ENCODE data around the gene TVP23C.
"Not testable (repeated sequence)": the region's sequence is repeated elsewhere in the genome, so short reads cannot be mapped to it uniquely, and the experiment has no call there.

Gene TVP23C

GRCh38 chr17:15563375-15563857, at the start of gene TVP23C:
Gene TVP23C, minus strand, starts transcription at chr17:15563483. Its CDS starts 35 bp downstream, at chr17:15563448.
- not testable (repeated sequence) for FAIRE-seq

GRCh38 chr17:15592960-15593359, 29.7 kb upstream of the TVP23C start:
- FAIRE-seq, result not testable (repeated sequence)

- FAIRE-seq, result not testable (repeated sequence)
Observed at GRCh38 chr17:15591986-15592385, 28.7 kb upstream of the TVP23C start.

GRCh38 chr17:15590844-15591243, 27.6 kb upstream of the TVP23C start:
- not testable (repeated sequence) for FAIRE-seq

GRCh38 chr17:15589544-15590536, 26.6 kb upstream of the TVP23C start:
- not testable (repeated sequence) for FAIRE-seq

- not testable (repeated sequence) for FAIRE-seq
Observed at GRCh38 chr17:15588017-15588416, 24.7 kb upstream of the TVP23C start.

GRCh38 chr17:15583313-15583712, 20.0 kb upstream of the TVP23C start:
- not testable (repeated sequence) for FAIRE-seq

DNA sequence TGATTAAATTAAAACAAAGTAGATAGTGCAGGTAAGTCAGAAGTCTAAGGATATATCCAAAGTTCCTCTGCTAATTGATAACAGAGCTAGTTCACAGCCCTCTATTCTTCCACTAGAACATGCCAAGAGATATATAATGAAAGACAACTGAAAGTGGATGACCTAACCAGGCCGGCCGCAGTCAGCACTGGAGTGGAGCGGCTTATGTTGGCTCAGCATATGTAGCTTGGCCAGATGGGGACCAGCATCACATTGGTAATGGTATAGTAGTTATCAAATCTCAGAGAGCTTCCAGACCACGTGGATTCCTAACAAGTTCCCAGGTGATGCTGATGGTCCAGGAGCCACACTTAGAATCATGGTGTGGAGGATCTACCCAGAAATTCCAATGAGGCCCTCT, 18.2 kb upstream of the TVP23C start:
- not testable (repeated sequence) for FAIRE-seq

DNA sequence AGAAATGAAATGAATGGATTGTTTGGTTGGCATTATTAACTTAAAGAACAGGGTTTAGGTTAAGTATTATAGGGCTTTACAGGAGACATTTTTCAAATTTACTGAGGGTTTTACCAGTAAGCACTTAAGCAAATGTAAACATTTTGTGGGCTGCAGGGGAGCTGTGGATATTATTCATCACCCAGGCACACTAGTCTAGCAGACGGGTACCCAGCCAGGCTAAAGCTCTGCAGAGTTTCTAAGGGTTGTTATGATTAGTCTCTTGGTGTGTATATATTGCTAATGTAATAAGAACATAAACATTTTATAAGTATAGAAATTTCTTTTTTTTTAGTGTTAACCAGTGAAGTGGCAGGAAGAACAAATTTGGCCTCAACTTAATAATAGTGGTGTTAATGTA, 13.6 kb upstream of the TVP23C start:
- not testable (repeated sequence) for FAIRE-seq

- FAIRE-seq, result not testable (repeated sequence)
Observed at GRCh38 chr17:15574660-15575059, 11.4 kb upstream of the TVP23C start.

- FAIRE-seq, result not testable (repeated sequence)
Observed at GRCh38 chr17:15573870-15574269, 10.6 kb upstream of the TVP23C start.

DNA sequence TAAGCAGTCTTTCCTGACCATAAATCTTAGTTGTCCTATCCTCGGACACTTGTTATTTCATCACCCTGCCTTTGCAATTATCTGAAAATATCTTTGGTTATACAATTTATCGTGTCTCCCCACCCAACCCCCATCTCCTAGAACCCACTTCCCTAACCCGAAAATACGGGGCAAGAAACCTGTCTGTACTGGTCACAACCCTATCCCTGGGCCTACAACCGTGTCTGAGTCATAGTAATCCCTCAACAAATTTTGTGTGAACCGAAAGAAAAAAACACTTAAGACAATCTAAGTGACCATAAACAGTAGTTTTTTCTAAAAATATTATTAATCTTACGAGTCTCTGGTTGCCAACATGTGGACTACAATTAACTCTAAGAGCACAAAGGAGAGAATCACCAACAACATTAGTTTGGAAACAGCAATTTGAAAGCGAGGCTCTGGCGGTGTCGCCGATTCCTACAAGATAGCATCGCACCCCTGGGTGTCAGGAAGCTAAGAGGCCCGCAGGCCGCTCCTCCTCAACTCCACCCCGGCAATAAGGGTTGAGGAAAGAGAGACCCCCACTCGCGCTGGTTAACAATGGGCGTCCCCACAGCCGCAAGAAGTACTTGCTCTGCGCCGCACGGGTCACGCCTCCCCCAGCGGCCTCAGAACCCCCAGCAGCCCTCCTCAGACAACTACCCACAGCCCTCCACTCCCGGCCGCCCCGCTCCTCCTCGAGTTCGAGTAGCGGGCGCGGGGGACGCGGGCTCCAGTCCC, 489 bp downstream of the TVP23C start:
- not testable (repeated sequence) for FAIRE-seq

DNA sequence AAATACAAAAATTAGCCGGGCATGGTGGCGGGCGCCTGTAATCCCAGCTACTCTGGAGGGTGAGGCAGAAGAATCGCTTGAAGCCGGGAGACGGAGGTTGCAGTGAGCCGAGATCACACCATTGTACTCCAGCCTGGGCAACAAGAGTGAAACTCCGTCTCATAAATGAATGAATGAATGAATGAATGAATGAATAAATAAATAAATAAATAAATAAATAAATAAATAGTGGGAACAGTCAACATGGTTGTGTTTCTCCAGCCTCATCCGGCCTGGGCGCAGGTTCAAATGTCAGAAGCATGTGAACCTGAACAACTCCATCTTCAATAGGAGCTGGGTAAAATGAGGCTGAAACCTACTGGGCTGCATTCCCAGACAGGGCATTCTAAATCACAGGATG, 1.8 kb downstream of the TVP23C start:
- FAIRE-seq, result not testable (repeated sequence)

GRCh38 chr17:15558403-15559105, 4.7 kb downstream of the TVP23C start:
- FAIRE-seq, result not testable (repeated sequence)

DNA sequence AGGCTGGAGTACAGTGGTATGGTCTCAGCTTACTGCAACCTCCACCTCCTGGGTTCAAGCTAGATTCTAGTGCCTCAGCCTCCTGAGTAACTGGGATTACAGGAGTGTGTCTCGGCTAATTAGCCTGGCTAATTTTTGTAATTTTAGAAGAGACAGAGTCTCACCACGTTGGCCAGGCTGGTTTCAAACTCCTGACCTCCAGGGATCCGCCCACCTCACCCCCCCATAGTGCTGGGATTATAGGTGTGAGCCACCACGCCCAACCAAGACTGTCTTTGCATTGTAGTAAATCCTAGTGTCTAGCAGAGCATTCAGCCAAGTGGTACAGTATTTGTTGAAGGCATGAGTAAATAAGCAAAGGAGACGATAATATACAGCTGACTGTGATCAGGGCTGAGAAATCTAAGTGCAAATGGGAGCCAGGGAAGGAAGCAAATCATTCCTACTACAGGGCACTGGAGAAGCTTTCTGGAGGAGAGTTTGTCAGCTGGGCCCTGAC, 5.9 kb downstream of the TVP23C start:
- not testable (repeated sequence) for FAIRE-seq

DNA sequence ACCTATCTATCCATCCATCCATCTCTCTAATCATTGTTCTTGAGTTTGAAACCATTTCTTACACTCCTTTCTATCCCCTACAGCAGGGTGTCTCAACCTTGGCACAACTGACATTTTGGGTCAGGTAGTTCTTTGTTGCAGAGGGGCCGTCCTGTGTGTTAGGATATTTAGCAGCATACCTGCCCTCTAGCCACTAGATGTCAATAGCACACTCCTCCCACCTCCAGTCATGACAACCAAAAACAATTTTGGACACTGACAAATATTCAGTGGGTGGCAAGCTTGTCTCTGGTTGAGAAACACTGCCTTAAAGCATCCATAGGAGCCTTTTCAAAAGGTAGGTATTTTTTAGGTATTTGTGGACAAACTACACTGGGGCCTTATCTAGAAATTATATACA, 10.4 kb downstream of the TVP23C start:
- FAIRE-seq, result not testable (repeated sequence)

GRCh38 chr17:15549552-15549951, 13.7 kb downstream of the TVP23C start:
- FAIRE-seq, result not testable (repeated sequence)

- not testable (repeated sequence) for FAIRE-seq
Observed at GRCh38 chr17:15546604-15547003, 16.7 kb downstream of the TVP23C start.

- not testable (repeated sequence) for FAIRE-seq
Observed at GRCh38 chr17:15540371-15541219, 22.7 kb downstream of the TVP23C start.

DNA sequence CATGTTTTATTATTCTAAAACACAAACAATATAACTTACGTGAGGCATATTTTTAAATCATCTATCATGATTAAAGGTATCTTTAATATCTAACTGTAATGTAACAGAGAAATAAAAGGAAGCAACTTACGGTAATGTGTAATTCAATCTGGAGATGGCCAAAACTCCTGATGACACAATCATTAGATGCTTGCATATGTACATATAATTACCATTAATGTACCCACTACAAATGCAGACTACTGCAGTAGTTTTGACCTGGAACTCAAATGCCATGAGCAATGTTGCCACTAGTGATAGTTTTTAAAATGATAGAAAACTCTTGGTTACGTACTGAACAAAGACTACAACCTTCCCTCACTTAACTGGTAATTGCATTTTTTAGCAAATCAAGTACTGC, 30.2 kb downstream of the TVP23C start:
- not testable (repeated sequence) for FAIRE-seq

Measured in TTC549 (cell line).